HG03280 (cell line): ENCODE data around the gene MLH1.

Experiments used
- ATAC-seq: cut with Tn5 transposase; IDR thresholded peaks from one replicate; pipeline ENCODE4 v1.9.1; 2021; ENCODE audit warnings: mild to moderate bottlenecking, moderate library complexity; ENCODE audit not compliant: unreplicated experiment

The MLH1 gene

DNA sequence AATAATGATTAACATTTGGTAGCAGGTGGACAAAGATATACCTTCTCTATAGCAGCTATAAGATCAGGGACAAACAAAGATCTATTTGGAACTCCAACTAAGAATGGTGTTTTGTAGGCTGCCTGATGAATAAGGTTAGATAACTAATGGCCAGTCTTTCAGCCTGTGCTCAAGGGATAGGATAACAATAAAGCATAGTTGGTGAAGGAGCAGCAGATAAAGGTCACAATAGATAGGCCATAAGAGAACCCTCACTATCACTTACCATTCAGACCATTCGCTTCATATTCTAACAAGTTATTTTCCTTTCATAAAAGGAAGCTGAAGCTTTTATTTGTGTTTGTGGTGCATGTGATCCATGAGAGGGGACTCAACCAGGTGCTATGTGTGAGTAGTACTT is 20.2 kb upstream of the MLH1 start:
- ATAC-seq, result no peak

DNA sequence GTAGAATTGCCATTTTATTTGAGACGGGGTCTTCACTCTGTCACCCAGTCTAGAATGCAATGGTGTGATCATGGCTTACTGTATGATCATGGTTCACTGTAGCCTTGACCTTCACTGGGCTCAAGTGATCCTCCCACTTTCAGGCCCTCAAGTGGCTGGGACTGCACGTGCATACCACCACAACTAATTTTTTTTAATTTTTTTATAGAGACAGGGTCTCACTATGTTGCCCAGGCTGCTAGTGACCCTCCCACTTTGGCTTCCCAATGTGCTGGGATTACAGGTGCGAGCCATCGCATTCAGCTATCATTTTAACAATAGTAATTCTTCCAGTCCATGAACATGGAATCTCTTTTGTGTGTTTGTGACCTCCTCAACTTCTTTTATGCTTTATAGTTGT is 12.3 kb upstream of the MLH1 start:
- ATAC-seq, result no peak

GRCh38 chr3:36988356-36988755 is 5.0 kb upstream of the MLH1 start:
- ATAC-seq, result no peak

- ATAC-seq, result no peak
Observed at GRCh38 chr3:36989005-36989404, 4.3 kb upstream of the MLH1 start.

- no peak for ATAC-seq
Observed at GRCh38 chr3:36989568-36989967, 3.8 kb upstream of the MLH1 start.

GRCh38 chr3:36991147-36991546 is 2.2 kb upstream of the MLH1 start:
- ATAC-seq, result no peak

DNA sequence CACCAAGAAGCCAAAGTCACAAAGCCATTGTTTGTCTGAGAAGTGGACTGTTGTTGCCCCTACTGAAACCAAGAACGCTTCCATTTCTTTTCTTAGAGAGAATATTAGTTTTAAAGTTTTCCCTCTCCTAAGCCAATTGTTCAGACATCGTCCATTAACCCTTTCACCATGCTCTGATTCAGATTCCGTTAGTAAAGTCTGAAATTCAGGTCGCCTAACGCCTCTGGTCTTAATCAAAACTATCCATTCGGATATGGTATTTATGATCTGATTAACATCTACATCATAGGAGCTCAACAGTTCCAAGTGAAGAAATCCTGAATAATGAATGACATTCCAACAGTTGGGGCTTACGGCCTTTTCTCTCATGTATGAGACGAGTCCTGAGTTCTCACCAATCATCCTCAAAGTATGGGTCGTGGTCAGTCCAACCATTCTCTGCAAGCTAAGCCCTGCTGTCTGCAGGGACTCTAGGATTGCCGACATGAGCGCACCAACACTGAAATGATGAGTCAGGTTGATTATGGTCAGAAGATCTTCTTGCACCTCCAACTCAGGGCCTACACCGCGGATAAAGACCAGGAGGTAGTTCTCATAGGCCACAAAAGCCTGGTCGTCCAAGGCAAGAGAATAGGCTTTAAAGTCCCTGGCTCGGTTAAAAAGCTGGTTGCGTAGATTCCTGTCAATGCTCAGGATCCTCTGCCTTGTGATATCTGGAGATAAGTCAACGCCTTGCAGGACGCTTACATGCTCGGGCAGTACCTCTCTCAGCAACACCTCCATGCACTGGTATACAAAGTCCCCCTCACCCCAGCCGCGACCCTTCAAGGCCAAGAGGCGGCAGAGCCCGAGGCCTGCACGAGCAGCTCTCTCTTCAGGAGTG is 1.2 kb upstream of the MLH1 start:
- no peak for ATAC-seq

DNA sequence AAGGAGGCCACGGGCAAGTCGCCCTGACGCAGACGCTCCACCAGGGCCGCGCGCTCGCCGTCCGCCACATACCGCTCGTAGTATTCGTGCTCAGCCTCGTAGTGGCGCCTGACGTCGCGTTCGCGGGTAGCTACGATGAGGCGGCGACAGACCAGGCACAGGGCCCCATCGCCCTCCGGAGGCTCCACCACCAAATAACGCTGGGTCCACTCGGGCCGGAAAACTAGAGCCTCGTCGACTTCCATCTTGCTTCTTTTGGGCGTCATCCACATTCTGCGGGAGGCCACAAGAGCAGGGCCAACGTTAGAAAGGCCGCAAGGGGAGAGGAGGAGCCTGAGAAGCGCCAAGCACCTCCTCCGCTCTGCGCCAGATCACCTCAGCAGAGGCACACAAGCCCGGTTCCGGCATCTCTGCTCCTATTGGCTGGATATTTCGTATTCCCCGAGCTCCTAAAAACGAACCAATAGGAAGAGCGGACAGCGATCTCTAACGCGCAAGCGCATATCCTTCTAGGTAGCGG is 452 bp upstream of the MLH1 start, which contains the start of gene EPM2AIP1:
EPM2AIP1 (minus strand) TSS at position 326 of the 520 bp plus-strand sequence; CDS start at position 272, 54 bp downstream.
- peak; percentile 84 for ATAC-seq

- ATAC-seq, result no peak
Observed at GRCh38 chr3:37014620-37015019, 21.3 kb downstream of the MLH1 start.

DNA sequence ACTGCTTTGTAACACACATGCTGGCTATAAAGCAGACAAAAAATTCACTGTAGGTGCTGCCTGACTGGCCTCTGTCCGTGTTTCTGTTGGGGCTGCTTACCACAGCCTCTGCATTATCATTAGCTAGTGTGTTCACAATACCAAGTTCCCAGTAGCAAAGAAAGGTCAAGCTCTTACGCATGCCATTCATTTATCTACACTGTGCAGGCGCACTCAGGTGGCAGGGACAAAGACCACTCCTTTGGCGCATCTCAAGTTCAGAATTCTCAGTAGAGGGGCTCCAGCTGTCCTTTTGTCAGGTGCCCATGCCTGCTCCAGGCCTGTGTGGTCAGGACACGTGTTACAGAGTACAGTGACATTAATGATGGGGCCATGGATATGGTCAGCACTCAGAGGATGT is 22.3 kb downstream of the MLH1 start:
- ATAC-seq, result no peak

DNA sequence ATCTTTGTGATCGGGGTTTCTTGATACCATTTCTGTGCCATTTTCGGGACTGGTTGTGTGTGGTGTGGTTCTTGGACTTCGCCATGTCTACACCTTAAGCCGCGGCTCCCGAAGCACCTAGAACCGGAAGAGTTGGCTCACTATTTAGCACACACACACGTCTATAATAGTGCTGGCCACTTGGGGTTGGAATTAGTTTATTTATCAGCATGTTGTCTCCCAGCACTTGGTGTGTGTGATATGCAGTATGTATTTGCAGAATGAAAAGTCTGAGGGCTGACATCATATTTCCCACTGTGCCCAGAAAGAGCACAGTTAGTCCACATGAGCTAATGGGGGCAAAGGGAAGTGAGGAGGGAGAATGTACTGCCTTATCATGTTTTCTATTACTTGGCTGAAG is 23.6 kb downstream of the MLH1 start:
- no peak for ATAC-seq

- no peak for ATAC-seq
Observed at GRCh38 chr3:37017683-37018082, 24.4 kb downstream of the MLH1 start.

DNA sequence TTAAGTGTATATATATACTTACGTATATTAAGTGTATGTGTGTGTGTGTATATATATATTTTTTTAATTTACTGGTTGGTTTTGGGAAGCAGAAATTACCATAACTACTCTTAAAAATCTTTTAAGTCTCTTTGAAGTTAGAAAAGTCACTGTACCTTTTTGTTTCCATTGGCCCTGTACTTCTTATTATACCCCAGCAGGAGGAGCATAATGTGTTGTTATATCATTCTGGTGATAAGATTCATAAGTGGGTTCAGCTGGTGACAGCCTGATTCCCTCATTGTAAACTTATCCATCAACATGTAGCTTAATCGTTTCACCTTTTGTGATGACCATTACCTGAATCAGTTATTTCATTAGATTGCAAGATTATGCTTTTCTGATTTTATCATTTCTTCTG is 30.8 kb downstream of the MLH1 start:
- ATAC-seq, result no peak

DNA sequence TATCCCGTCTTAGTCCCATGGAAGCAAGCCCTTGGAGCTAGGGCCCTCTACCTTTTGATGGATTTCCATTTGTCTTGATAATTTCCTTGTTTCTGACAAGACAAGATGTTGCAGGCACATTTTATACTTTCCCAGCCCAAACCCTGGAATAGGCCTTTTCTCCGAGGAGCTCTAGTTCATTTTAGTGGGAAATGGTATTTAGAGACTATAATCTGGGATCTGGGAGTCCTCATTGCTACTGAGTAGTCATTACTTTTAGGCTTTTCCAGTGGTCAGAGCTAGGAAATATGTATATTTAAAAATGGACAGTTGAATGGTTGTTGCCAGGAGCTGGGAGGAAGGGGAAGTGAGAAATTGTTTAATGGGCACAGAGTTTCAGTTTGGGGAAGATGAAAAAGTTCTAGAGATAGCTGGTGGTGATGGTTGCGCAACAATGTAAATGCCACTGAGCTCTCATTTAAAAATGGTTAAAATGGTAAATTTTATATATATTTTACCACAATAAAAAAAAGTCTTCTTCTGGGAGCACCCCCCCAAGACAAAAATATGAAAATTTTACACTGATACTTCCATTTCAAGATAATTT is 31.6 kb downstream of the MLH1 start:
- no peak for ATAC-seq

GRCh38 chr3:37025561-37026335 is 32.4 kb downstream of the MLH1 start:
- ATAC-seq, result no peak

- no peak for ATAC-seq
Observed at GRCh38 chr3:37026851-37027250, 33.5 kb downstream of the MLH1 start.

DNA sequence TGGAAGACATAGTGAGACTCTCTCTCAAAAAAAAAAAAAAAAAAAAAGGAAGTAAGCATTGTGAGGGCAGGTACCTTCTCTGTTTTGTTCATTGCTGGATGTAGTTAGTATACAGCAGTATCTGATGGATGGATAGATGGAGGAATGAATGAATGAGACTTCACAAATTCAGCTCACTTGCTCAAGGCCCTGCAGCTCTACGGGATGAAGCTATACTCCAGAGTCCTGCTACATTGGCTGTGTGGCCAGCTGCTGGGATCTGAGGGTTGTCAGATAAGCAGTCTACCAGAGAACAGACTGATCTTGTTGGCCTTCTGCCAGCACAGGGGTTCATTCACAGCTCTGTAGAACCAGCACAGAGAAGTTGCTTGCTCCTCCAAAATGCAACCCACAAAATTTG is 35.0 kb downstream of the MLH1 start:
- no peak for ATAC-seq

DNA sequence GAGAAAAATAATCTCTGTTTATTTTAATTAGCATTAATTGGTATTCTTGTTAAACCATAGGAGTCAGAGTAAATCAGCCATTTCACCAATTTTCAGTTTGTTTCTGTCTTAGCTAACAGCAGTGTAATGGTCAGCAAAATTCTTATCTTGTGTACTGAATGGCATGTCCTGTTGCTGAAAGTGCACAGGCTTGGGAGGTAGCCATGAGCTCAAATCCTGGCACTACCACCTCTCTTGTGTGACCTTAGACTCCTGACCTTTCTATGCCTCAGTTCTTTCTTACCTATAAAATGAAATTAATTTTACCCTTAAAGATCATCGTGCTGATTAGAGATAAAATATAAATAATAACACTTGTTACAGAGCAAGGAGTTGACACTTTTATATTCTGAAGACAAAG is 35.8 kb downstream of the MLH1 start:
- no peak for ATAC-seq

GRCh38 chr3:37029516-37030163 is 36.3 kb downstream of the MLH1 start:
- no peak for ATAC-seq

- ATAC-seq, result no peak
Observed at GRCh38 chr3:37030588-37030987, 37.3 kb downstream of the MLH1 start.

- no peak for ATAC-seq
Observed at GRCh38 chr3:37031096-37031682, 37.9 kb downstream of the MLH1 start.
